LoVo (cell line): ENCODE data around the gene STK32B.
"Not testable (repeated sequence)": the region's sequence is repeated elsewhere in the genome, so short reads cannot be mapped to it uniquely, and the experiment has no call there.

ENCODE experiments used
- DNase-seq: peaks from one replicate; pipeline ENCODE4 v3.0.0-alpha.2; 2016; ENCODE audit warnings: low spot score

The STK32B gene

DNA sequence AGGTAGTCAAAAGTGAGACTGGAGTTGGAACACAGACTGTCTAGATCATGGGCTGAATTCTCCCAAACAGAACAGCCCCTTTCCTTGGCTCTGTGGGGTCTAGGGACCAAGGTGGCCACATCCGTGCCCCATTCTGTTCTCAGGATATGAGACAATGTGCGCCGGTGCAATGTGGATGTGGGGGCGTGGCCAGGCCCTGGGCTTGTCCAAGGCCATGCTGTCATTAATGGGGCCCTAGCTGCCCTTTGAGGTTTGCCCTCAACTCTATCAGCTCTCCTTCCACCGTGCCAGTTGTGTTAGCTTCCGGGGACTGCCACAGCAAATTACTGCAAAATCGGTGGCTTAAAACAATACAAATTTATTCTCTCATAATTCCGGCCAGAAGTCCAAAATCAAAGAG lies 344.5 kb downstream of the STK32B start:
- no peak for DNase-seq

DNA sequence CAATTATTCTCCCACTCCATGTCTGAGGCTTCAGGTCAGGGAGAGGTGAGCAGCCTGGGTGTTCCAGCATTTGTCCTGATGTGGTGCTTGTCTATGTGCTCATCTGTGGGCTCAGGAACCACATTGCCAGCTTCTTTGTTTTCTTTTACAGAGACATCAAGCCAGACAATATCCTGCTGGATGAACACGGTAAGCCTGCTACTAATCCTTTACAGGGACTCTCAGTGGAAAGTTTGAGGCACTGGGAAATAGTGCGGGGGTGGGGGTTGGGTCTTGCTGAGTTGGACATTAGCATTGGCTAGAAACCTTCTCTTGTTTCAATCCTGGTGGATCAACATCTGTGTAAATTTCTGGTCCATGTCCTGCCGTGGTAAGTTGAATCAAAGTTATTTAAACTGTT lies 346.8 kb downstream of the STK32B start:
- DNase-seq: no peak

DNA sequence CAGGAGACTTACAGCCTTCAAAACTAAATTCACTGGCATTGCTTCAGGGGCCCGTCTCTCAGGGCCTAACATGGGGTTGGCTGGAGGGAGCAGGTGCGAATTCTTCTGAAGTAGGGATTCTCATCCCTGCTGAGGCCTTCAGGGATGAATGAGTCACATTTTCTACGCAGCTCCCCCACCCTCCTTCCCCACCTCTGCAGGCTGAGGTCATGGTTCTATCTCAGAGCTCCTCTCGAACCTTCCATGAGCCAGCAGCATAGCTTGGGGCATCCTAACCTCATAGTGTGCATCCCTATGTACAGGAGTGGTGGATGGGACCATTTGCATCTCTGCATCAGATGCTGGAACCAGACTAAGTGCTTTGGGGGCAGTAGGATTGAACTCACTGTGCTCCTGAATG lies 347.8 kb downstream of the STK32B start:
- no peak for DNase-seq

DNA sequence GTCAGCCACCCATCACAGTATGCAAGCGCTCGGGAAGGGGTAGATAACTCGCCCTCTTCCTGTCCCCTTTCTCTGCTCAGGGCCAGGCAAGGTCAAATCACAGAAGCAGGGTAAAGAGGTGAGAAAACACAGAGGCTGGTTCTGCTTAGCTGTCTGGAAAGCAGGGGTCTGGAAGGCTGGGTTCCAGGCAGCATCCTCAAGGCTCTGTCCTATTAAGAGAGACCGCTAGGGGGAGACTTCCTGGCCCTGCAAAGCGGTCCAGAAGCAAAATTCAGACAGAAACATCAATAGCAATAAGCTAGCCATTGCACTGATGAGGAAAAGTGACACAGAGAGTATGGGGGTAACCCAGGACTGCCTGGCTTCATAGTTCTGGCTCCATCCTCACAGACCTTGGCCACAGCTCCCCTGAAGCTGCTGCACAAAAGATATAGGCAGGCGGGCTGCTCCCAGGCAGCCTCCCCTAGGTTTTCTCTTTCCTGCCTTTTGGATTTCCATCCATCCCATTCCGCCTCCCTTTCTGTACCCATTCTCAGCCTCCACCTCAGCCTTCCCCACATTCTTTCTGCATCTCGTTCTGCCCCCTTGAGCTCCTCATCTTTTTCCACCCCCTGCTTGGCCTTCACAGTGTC lies 348.6 kb downstream of the STK32B start:
- DNase-seq: peak; percentile 13

DNA sequence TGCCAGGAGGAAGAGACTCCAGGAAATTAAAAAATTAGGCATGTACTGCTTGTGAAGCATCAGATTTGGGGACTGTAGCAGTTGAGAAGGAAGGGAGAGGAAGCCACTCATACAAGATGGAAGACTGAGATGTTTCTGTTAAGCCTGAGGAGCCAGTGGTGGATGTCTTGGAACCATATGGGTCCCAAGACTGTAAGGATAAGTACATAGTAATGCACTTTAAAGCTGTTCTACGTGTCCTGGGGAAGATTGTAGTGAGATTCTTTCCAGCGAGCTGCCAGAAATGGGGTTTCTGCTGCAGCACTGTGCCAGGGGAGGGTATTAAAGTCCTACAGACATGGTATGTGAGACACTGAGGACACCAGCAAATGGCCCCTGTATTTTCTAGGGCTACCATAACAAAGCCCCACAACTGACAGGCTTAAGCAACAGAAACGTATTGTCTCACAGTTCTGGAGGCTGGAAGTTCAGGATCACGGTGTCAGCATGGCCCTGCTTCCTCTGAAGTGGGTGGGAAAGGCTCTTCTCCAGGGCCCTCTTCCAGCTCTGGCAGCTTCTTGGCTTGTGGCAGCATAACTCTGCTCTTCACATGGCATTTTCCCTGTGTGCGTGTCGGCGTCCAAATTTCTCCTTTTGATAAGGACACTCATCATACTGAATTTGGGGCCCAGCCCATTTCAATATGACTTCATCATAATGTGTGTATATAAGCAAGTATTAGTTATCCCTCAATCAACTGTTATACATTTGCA lies 352.6 kb downstream of the STK32B start:
- no peak for DNase-seq

DNA sequence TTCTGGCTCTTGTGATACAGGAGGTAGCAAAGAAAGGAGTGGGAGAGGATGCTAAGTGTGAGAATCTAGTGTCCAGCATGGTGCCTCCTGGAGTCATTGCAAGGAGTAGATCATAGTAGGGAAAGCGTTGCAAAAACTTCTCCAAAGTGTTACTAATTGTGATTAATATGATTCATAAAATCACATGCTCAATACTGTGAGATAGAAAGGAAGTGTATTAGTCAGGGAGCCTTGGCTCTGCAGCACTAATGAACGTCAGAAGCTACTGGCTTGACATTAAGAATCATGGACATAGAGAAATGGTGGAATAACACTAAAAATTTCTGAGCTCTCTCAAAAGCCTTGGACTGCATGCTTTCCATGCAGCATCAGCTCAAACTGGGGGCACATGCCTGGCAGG lies 358.0 kb downstream of the STK32B start:
- DNase-seq: no peak

DNA sequence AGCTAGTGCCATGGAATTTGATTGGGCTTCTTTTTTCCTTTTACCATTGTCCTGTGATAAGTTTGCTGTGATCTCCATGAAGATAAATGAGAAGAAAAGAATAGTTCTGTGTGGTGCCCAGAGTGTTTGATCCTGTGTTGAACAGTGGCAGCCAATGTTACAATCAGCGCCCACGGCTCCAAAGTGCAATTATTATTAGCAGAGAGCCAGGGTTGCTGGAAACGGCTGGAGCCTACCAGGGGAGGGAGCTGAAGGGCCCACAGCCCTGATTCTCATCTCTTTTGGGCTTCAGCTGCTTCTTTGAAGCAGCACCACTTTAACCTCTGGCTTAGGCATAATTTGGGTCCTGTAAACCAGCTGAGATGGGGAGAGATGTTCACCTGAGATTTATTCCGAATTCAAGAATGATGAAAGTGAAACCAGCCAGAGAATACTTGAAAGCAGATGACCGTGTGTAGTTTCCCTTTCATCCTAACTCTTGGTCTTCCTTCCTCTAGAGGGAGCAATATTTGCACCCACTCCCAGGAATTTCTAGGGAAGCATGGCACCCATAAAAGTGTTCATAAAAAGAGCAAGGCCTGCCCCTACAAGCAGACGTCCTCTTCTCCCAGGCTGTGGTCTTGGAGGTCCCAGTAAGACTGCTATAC lies 358.8 kb downstream of the STK32B start:
- no peak for DNase-seq

DNA sequence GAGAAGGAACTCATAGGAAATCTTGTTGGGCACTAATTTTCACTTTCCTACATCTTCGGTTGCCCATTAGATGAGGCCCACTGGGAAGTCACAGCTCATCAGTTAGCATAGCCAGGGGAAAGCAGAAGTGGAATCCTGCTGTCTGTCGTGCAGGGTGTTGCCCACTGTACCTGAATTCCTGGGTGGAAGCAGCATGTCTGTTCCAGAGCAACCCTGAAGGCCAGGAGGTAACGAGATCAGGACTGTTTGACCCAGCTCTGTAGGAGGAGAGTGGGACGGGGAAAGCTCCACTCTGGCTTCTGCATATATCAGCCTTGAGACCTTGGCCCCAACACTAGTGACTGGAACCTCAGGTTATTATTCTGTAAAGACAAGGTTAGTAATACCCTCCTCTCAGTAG lies 361.0 kb downstream of the STK32B start:
- DNase-seq: no peak

DNA sequence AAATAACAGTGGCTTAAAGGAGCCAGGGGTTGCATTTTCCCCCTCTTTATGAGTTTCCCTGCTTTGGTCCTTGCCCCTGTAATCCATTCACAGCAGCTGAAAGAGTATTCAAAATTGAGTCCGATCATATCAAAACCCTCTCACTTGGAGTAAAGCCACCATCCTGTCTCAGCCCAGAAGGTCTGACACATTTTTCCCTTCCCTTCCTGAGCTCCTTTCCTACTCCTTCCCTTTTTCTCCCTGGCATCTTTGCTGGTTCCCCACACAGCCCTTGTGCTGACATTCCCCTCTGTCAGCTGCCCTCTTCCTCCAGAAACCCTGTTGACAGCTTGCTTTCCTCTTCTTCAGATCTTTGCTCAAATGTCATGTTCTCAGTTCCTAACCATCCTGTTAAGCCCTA lies 361.5 kb downstream of the STK32B start:
- no peak for DNase-seq

DNA sequence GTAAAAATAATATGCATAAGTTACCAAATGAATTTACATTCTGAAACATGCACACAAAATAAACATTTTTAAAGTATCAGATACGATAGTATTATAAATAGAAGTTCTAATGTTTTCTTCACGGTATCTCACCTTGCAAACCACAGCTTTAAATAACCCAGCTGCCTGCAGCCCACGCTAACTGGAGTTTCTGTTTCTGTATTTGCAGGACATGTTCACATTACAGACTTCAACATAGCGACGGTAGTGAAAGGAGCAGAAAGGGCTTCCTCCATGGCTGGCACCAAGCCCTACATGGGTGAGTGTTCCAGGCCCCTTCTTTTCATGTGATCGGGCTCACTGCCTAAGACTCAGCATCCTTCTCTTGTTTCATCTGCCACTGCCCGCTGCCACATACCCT lies 365.4 kb downstream of the STK32B start:
- DNase-seq: no peak

DNA sequence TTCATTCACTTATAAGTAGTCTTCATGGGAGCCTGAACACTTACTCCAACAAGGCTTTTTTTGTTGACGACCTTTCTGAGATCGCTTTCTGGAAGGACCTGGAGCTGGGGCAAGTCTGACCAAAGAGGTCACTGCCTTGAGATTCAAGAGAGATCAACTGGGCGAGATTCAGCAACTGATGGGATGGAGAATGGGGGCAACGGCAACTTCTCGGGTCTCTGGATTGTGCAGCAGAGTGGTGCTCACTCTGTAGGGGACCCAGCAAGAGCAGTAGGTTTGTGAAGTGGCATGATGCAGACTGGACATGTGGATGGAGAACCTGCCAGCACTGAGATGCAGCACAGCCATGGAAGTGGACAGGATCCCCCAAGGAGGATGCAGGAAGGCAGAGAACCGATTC lies 369.0 kb downstream of the STK32B start:
- DNase-seq: no peak

DNA sequence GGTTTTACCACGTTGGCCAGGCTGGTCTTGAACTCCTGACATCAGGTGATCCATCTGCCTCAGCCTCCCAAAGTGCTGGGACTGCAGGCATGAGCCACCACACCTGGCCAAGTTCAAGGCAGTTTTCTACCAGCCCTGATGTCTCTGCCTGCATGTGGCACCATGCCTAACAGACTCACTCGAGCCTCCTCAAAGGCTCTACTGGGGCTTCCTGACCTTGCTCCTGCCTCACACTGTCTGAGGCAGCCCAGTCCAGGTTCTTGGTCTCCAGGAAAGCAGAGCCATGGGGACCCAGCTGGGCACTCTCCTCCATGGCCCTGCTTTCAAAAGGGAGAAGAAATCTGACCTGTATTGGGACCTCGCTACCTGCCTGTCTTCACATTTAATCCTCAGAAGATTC lies 370.1 kb downstream of the STK32B start:
- no peak for DNase-seq

DNA sequence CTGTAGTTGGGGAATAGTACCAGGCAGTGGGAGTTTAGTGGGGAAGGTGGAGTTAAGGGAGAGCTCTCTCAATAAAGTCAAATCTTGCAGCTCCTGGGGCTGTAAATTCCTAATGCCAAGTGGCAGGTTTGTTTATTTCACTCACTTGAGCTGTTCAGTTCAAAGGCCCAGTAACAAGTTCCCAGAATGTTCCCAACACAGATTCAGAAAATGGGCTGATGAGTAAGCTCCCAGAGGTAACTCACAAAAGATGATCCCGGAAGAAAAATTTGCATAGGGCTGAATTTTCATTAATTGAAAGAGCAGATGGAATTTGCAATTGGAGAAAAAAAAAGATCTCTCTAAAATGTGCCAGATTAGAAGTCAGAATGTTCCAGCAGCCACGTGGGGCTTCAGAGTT lies 370.9 kb downstream of the STK32B start:
- no peak for DNase-seq

DNA sequence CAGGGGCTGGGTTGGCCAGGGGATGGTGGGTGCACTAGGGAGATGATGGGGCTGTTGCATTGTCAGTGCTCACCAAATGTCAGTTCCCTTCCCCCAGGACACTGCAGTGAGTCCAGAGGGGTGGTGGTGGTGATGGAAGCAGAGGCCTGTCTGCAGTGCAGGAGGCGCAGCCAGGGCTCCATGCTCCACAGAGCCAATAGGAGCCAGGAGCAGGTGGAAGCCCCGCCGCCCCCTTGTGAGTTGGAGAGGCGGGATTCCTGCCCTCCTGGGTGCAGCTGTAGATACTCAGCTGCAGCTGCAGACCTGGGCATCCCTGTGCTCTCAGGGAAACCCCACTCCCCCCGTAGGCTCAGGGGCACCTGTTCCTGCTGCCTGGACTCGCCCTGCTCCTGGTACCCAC lies 372.4 kb downstream of the STK32B start:
- DNase-seq: no peak

DNA sequence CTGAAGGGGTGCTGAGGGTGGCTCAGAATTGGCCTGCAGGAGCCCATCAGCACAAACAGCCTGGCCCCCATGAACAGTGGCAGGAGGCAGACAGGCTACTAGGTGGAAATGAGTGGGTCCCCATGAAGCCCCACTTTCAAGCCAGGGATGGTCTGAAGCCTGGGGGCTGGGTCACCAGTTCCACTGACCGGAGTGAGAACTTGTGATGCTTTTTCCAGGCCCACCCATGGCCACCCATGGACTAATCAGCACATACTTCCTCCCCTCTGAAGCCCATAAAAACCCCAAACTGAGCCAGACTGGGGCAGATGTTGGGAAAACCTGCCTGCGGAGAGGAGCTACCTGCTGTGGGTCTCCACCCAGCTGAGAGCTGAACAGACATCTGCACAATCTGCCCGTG lies 372.9 kb downstream of the STK32B start:
- DNase-seq: no peak

DNA sequence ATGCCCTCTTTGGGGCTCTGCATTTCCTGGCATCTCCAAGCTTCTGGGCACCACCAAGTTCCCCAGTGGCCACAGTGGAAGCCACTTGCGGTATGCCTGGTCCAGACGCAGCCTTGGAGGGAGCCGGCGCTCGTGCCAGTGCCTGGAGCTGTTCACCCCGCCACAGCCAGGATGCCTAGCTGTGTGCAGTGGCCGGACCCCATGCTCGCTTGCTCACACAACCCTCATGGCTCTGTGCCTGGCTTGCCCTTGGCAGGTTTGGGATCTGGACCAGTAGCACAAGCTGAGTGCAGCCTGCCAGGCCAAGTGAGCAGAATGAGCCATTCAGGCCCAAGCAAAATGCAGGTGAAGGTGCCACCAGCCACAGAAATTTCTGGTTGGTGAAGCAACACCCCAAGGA lies 373.6 kb downstream of the STK32B start:
- DNase-seq: no peak

DNA sequence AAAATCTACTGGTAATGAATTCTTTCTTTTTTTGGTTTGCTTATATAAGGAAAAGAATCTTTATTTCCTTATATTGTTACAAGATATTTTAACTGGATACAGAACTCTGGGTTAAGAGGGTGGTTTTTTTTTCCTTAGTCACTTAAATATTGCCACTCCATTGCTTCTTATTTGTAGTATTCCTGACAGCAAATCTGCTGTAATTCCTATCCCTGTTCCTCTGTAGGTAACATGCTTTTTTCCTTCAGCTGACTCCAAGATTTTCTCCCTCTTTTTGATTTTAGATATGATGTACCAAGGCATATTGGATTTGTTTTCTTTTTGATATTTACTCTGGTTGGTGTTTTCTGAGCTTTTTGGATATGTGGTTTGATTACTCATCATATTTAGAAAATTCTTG lies 378.5 kb downstream of the STK32B start:
- no peak for DNase-seq

DNA sequence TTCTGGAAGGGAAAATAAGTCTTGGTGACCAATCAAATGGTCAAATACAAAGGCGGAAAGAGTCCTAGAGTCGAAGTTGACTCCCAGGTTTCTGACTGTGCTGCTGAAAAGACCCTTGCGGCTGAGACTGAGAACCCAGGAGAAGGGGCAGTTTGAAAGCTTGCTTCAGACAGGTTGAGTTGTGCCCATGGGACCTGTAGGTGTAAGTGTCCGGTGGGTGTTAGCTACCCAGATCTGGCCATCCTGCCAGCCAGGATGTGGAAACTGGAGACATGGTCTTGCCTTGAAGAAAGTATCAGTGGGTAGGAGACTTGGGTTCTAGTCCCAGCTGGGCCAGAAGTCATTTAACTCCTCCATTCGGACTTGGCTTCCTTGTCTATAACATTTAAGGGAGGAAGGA lies 381.9 kb downstream of the STK32B start:
- DNase-seq: no peak

DNA sequence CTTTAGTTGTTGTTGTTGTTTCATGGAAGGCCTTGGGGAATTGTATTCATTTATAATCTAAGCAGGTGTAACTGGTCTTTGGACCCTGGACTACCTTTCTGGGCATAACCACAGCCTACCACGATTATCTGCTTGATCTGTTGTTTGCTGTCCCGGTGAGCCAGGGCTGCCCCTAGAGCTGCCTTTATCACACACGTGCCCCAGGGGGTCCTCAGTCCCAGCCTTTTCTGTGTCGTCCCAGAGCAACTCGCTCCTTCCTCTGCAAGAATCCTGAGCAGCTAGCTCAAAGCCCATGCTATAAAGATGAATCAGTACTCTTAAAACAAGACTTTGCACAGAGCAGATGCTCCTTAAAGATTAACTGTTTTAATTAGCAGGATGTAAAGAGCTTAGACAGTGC lies 383.9 kb downstream of the STK32B start:
- no peak for DNase-seq

DNA sequence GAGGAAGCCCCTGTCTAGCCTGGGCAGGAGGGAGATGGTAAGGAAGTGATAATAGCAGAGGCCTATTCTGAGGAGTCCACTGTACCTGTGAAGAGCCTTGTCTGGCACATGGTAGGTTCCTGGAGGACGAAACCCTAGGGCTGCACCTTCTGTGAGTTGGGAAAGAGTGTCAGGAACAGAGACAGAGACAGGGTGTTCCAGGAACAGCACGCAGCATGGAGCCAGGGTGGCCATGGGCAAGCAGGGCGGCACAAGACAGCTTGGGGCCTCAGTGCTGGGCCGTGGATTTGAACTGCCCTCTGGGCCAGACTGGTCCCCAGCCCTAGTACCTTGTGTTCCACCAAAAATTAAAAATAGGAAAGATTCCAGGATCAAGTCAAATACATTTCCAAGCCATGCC lies 384.5 kb downstream of the STK32B start:
- DNase-seq: no peak

DNA sequence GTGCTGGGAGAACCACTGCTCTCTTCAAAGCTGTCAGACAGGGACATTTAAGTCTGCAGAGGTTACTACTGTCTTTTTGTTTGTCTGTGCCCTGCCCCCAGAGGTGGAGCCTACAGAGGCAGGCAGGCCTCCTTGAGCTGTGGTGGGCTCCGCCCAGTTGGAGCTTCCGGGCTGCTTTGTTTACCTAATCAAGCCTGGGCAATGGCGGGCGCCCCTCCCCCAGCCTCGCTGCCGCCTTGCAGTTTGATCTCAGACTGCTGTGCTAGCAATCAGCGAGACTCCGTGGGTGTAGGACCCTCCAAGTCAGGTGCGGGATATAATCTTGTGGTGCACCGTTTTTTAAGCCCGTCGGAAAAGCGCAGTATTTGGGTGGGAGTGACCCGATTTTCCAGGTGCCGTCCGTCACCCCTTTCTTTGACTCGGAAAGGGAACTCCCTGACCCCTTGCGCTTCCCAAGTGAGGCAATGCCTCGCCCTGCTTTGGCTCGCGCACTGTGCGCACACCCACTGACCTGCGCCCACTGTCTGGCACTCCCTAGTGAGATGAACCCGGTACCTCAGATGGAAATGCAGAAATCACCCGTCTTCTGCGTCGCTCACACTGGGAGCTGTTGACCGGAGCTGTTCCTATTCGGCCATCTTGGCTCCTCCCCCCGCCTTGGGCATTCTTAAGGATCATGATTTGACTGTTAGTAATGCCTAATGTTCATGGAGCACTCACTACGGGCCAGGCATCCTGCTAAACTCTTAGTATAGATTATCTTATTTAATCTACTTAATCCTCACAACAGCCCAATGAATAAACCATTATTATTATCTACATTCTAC lies 392.9 kb downstream of the STK32B start:
- not testable (repeated sequence) for DNase-seq

DNA sequence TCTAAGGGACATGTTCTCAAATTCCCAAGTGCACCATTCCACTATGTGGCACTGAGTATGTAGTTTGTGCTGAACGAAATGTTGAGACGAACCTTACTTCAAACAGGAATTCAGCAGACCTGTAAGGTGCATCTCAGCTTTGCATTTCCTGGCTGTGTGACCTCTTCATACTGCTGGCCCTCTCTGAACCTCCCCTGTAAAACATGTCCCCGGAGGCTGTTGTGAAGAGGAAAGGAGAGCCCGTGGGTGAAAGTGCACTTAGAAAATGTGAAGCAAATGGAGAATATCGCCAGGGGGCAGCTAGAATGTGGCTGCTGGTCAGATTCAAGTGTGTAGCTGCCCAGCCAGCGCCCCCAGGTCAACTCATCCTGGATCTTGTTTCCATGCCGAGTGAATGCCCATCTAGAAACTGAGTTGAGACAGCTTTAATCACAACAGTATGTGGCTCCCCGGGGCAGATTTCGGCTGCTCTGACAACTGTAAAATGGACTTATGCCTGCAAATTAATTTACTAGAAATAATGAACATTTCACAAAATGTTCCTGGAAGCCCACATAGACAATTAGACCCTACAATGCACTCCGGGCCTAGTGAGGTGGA lies 393.7 kb downstream of the STK32B start:
- DNase-seq: no peak
